Hematopoietic multipotent progenitor cell treated with erythropoietin and hydrocortisone succinate and interleukin-3 and kit ligand, for 8 days (in vitro differentiated cells): ENCODE results near the gene CCM2L.

Source experiments
- DNase-seq: peaks from one replicate; pipeline ENCODE4 v3.0.0-alpha.2; 2015

The CCM2L gene

DNA sequence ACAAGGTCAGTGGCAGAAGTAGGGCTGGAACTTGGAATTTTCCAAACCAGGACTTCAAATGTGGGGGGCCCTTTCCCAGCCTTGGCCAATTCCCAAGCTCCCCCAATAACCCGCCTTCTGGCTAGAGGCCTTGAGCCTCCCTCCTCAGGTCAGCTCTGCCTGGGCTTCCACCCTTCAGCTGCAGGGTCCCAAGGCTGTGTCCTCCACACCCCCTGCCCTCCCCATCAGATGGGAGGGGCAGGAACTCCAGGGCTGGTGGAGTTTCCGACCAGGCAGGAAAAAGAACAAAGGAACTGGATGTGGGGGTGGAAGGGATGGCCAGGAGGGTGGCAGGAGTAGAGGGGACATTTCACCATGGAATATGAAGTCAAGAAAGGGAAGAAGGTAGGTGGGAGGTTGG, at the start of gene CCM2L:
Gene CCM2L (plus strand): TSS at position 338 of the 400 bp plus-strand sequence. CDS start 17 bp downstream, at position 355.
- DNase-seq: no peak

DNA sequence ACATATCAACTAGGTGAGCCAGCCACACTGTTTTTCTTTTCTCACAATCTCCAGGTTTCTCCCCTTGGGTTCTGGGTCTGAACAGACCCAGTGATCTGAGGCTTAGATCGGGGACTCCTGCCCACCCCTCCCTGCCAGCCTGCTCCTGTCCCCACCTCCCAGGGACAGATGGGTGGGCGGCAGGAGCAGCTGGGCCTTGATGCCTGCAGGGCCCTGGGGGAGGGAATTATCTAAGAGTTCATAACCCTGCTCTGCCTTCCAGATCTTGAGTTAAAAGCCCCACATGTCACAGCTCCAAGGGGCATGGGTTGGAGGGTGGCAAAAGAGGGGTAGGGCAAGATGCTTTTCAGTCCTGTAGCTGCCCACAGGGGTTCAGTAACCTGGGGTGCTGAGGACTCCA, 47.5 kb upstream of the CCM2L start:
- no peak for DNase-seq

GRCh38 chr20:31963889-31964288, 46.3 kb upstream of the CCM2L start:
- DNase-seq: no peak

DNA sequence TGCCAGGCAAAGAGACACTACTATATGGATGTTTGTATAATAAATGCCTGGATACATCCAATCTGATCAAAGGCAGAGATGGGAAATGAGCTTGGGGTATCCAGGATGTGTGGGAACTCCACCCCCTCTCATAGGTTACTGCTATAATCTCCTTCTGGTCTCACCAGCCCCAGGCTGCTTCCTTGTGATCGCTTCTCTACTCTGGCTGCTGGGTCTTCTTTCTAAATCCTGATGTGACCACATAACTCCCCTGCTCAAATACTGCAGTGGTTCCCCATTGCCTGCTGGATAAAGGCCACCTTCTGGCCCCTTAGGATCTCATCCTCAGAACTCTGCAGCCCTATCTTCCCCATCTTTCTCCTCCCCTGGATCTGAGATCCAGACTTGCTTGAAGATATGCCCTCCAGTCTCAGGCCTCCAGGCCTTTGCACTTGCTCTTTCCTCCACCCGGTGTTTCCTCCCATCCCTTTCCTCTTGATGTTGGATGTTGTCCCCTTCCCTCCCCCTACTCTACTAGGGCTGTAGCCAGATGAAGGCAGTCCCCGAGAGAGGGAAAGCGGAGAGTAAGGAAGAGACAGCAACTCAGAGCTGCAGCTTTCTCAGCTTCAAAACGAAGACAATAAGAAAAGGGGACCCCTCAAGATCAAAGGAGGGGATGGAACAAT, 43.1 kb upstream of the CCM2L start:
- DNase-seq: no peak

GRCh38 chr20:31967830-31968249, 42.4 kb upstream of the CCM2L start, which contains the start of gene XKR7:
XKR7 (plus strand) TSS chr20:31968151; CDS start chr20:31968176, 25 bp downstream.
- DNase-seq: no peak

DNA sequence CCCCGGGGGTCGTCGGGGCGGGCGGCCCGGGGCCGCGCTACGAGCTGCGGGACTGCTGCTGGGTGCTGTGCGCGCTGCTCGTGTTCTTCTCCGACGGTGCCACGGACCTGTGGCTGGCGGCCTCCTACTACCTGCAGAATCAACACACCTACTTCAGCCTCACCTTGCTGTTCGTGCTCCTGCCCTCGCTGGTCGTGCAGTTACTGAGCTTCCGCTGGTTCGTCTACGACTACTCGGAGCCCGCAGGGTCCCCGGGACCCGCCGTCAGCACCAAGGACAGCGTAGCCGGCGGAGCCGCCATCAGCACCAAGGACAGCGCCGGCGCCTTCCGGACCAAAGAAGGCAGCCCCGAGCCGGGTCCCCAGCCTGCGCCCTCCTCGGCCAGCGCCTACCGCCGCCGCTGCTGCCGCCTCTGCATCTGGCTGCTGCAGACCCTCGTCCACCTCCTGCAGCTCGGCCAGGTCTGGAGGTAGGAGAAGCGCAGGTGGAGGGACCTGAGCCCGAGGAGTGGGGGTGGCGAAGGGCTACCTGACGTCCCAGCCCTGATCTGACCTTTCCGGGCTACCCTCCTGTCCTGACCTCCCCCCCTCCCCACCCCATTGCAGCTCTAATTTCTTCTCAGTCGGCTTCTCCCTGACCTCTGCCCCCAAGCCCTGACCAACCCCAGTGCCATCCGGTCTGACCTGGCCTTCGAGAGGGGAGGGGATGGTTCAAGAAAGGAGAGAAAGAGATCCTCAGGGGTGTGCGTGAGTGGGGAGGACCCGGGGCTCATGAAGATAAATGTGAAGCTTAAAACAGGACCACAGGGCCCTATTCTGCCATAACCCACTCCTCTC, 41.7 kb upstream of the CCM2L start:
- DNase-seq: peak; percentile 63

GRCh38 chr20:31969991-31970390, 40.2 kb upstream of the CCM2L start:
- DNase-seq: no peak

- DNase-seq: no peak
These were observed 37.7 kb upstream of the CCM2L start for GRCh38 chr20:31972471-31973021.

DNA sequence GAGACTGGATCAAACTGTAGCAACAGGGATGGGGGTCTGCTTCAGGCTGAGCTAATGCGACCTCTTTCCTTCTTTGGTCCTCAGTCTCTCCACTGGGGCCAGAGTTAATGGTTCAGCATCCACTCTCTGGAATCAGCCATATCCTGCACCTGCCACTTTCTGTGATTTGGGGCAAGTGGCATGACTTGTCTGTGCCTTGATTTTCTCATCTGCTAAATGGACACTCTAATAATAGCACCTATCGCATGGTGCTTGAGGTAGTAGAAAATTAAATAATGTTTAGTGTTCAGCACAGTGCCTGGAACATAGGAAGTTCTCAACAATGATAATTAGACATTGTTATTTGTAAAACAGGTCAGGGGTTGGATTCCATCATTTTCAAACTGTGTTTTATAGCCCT, 35.9 kb upstream of the CCM2L start:
- no peak for DNase-seq

GRCh38 chr20:31974951-31975487, 35.2 kb upstream of the CCM2L start:
- DNase-seq: no peak

DNA sequence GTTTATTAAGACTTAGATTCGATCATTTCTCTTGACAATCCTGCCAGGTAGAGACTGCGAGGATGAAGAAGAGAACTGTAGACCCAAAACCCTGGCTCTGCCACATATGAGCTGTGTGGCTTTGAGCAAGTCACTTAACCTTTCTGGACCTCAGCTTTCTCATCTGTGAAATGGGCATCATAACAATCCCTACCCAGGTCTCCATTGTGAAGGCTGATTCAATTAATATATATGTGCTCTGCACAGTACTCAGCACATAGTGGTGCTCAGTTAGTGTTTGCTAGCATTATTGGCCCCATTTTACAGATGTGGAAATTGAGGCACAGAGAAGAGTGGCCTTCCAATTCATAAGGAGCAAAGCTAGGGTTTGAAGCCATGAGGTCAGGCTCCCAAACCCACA, 34.4 kb upstream of the CCM2L start:
- no peak for DNase-seq

DNA sequence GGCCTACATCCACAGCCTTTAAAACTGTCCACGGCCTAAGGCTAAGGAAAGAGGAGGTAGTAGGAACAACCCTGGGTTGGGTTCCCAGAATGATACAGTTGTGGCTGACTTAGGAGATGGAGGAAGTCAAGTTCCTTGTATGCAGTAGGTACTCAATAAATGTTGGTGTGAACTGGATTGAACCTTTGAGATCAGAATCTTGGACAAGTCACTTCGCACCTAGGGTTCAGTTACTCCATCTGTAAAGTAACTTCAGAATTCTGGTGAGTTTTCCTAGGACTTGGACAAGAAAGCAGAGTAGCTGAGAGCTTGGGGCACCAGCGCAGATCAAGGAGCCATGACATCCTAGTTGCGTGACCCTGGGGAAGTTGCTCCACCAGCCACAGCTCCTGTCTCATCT, 33.2 kb upstream of the CCM2L start:
- no peak for DNase-seq

GRCh38 chr20:31979713-31980426, 30.4 kb upstream of the CCM2L start:
- DNase-seq: no peak

DNA sequence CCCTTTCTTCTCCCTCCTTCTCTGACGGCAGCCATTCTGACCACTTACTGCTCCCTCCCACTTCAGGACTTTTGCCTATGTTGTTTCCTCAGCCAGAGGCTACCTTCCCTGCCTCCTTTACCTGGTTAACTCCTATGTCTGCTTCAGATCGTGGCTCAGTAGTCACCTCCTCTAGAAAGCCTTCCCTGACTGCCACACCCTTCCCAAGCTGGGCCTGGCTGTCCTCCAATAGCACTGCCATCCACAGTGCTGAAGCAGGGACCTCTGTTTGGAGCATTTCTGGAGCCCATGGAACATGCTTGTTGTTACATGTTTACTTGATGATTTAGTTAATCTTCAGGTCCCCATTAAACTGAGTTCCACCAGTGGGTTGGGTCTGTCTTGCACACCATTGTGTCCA, 28.5 kb upstream of the CCM2L start:
- no peak for DNase-seq

DNA sequence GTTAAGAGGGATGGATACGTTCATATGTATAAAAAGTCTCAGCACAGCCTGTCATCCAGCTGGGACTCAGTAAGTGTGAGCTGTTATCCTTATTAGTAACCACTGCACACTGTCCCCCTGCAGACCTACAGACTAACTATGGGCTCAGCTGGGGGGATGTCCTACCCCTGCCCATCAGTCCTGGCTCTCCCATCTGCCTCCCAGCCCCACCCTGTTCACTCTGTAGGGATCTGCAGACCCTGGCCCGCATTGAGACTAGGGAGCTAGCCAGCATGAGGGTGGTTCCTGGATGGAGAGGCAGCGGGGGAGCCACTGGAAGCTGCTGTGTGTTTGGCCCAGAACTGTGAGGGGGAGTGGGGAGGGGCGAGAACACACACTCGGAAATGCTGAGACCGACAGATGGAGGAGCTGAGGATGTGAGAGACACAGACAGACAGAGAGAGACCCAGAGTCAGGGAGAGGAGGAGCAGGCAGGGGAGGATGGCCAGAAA, 25.2 kb upstream of the CCM2L start:
- DNase-seq: no peak

- DNase-seq: no peak
These were observed 22.5 kb upstream of the CCM2L start for GRCh38 chr20:31987744-31988143.

DNA sequence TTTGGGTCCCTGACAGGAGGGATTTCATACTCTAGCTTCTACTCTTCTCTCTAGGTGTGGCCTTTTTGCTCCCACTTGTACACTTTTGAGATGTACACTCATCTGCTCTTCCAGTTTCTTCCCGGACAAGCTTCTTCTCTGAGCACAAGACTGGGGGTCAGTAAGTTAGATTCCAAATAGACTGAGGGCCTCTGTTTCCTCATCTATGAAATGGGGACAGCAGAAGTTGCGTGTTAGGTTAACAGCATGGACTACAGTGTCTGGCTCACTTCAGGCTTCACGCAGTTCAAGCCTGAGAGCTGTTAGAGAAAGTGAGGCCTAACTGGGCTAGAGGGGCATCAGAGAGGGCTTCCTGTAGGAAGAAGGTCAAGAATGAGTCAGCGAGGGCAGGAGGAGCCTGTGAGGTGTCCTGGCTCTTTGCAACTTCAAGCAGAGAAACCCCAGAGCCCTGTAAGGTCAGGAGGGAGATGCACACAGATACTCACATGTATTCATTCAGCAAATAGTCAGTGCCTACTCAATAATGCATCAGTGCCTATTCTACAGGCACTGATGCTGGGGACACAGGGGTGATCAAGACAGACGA, 21.7 kb upstream of the CCM2L start:
- no peak for DNase-seq

- DNase-seq: no peak
These were observed 21.1 kb upstream of the CCM2L start for GRCh38 chr20:31989030-31989645.

GRCh38 chr20:31990641-31991338, 19.4 kb upstream of the CCM2L start:
- no peak for DNase-seq

GRCh38 chr20:31991339-31991705, 18.9 kb upstream of the CCM2L start:
- DNase-seq: no peak

DNA sequence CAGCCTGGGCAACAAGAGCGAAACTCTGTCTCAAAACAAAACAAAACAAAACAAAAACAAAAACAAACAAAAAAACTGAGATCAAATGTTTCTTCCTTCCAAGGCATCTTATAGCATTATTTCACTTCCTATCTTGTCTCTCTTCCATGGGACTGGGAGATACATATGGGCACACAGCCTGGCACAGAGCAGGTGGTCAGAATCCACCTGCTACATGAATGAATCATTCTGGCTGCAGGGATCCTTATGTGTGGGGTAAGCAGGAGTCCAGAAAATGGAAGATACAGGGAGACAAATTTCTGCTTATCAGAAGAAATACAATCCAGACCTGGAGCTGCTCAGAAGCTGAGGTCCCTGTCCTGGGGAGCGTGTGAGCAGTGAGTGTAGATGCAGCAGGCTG, 18.2 kb upstream of the CCM2L start:
- DNase-seq: no peak
